Right kidney (tissue), 1 donor: Measurements from ENCODE around the gene COX19.
"Not testable (repeated sequence)": the region's sequence is repeated elsewhere in the genome, so short reads cannot be mapped to it uniquely, and the experiment has no call there.

Experiments
- DNase-seq: peaks from one replicate; pipeline ENCODE4 v3.0.0-alpha.2; 2016

The COX19 gene

GRCh38 chr7:945556-946255 is 29.6 kb downstream of the COX19 start:
- peak; percentile 61 for DNase-seq

DNA sequence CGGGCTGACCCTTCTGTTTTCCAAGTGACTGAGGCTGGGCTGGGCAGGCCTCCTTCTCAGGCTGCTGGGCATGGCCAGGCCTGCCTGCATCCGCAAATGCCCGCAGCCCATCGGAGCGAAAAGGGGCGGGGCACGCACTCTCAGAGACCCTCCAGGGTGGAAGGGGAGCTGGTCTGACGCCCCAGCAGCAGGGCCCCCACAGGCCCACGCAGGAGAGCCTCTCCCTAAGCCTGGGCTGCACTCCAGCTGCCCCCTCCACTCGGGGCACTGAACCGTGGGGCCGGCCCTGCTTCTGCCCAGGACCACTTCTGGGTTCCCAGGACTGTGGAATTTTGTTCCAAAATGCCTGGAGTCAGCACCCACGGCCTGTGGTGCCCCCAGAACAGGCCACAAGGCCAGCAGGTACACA is 30.2 kb downstream of the COX19 start:
- peak; percentile 84 for DNase-seq

DNA sequence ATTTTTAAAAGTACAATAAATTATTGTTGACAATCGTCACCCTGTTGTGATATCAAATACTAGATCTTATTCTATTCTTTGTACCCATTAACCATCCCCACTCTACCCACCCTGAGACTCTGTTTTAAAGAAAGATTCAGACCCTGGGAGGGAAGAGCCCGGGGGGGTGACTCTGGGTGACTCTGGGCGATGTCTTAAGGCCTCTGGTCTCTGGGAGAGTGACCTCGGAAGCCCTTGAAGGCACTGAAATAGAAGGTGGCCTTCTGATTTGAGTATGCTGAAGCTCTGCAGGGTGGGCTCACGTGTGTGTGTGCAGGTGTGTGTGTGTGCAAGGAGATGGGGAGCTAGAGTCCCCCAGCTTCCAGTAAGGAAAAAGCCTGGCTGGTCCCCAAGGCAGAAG is 30.6 kb downstream of the COX19 start:
- DNase-seq: no peak

- DNase-seq: not testable (repeated sequence)
Measured at GRCh38 chr7:943793-944192, 31.6 kb downstream of the COX19 start.

- no peak for DNase-seq
Measured at GRCh38 chr7:940599-941408, 34.5 kb downstream of the COX19 start.

- no peak for DNase-seq
Measured at GRCh38 chr7:939843-940242, 35.5 kb downstream of the COX19 start.

DNA sequence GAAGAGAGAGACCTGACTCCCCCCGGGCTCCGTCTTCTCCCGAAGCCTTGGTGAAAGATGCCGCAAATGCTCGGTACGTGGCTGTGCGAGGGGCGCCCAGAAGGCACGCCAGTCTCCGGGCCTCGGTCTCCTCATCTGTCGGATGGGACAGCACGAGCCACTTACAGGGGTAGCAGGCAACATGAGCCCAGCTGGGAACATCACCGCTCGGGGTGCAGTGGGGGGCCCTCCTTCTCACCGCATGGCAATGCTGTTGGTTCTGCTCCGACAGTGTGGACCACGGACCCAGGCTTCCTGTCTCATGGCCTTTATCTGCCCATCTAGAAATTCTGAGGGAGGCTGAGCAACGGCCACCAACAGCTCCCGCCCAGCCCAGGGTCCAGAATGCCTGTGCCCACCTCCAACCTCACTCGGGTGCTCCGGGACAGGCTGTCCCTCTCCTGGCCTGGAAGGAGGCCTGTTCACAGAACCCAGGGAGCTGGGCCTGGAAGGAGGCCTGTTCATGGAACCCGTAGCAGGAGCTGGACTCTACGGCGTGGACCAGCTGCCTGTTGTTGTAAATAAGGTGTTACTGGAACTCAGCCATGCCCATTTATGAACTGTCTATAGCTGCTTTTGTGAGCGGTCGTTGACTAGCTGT is 36.7 kb downstream of the COX19 start:
- no peak for DNase-seq

GRCh38 chr7:937856-938484 is 37.4 kb downstream of the COX19 start:
- no peak for DNase-seq

GRCh38 chr7:936386-937054 is 38.8 kb downstream of the COX19 start:
- no peak for DNase-seq

GRCh38 chr7:935874-936385 is 39.4 kb downstream of the COX19 start:
- DNase-seq: no peak

- DNase-seq: no peak
Measured at GRCh38 chr7:935164-935873, 40.0 kb downstream of the COX19 start.

DNA sequence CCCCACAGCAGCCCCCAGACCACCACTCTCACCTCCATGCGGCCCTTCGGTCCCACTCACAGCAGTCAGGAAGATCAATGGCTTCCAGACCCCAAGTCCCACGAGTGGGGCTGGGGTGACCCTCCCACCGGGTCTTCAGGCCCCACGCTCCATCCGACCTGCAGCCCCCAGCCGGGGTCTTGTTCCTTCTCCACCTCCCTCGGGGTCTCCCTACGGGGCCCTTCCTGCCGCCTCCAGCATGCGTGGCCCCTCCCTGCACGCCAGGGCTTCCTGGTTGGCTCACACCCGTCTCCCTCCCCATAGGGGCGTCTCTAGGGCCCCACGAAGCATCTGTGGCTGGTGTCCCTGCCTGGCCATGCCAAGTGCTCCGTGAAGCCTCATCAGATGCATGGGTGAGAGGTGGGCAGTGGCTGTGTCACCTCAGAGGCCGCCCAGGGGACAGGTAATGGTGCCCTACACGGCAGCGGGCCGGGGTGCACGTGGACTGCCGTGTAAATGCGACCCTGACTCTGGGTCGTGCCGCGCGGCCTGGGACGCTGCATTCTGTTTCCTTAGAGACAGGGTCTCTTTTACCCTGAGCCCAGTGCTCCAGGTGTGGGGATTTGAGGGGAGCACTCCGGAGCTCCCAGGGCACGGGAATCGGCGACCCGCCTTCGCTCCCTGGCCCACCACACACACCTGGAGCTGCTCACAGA is 40.7 kb downstream of the COX19 start:
- no peak for DNase-seq

DNA sequence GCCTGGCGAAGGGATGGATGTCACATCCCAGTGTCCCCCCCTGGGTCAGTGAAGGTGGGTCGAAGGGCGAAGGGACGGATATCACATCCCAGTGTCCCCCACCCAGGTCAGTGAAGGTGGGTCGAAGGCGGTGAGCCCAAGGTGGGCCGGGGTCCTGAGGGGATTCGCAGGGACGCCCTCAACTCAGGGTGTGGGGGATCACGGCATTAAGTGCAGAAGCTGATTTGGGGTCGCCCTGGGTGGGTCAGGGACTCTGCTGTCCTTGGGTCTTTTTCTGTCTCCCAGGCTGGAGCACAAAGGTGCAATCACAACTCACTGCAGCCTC is 42.7 kb downstream of the COX19 start:
- DNase-seq: no peak

DNA sequence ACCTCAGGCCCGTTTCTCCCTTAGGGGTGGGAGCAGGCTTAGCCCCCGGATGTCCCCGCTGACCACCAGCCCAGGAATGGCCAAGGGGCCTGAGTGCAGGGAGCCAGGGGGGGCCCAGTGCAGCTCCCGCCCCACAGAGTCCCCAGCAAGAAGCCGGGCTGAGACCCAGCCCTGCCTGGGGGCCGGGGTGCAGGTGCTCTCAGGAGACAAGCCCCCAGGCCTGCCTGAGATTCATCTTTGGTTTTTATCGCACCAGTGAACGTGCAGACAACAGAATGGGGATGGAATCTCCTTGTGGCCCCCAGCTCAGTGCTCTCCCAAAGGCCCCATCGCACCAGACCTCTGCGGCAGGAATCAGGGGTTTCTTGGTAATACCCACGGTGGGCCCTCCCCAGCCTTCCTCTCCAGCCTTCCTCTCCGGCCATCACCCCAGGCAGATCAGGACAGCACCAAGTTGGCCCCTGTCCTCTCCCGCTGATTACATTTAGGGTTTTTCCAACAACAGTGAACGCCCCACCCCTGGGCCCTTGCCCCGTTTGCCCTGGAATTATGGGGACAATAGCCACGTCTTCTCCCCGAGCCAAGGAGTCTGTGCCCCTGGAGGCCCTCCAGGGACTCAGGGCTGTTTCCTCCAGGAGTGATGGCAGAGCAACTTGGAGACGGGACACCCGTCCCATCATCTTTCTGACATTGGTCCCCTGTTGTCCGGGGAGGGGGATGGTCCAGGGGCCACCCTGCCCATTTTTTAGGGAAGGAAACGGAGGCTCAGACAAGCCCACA is 43.3 kb downstream of the COX19 start:
- DNase-seq: no peak

GRCh38 chr7:930975-931758 is 44.2 kb downstream of the COX19 start:
- DNase-seq: no peak

- DNase-seq: no peak
Measured at GRCh38 chr7:929311-929711, 46.0 kb downstream of the COX19 start.

- no peak for DNase-seq
Measured at GRCh38 chr7:927031-927671, 48.2 kb downstream of the COX19 start.
